Tibial nerve (tissue), 3 donors: ENCODE data around the gene CD209.

ENCODE experiments used
- CTCF ChIP-seq, 5 experiments: fragments of 200-600 bp in 3 of 5; fragments of 450-650 bp in 2 of 5; sonication (generic) in 3 of 5; IDR thresholded peaks; one replicate each; pipeline ENCODE4 v1.5.1; 2016 to 2019; ENCODE audit warnings: antibody characterized with exemption in 5 of 5, mild to moderate bottlenecking in 3 of 5, moderate library complexity in 2 of 5
- POLR2A ChIP-seq, 2 donors: fragments of 450-650 bp; IDR thresholded peaks; one replicate each; pipeline ENCODE4 v1.6.1; 2017; ENCODE audit warnings: antibody characterized with exemption in 2 of 2, mild to moderate bottlenecking in 2 of 2, moderate library complexity in 2 of 2

GRCh38 chr19:7778081-7778480 is 30.7 kb upstream of the CD209 start:
- TF ChIP-seq CTCF (IDR thresholded peaks at IDR 0.05) = no peak
- TF ChIP-seq POLR2A (IDR thresholded peaks at IDR 0.05) = no peak
